Lower leg skin (tissue), 4 donors: ENCODE data around the gene BIRC2. TPM values are rescaled to one million over a fixed set of nuclear protein-coding genes. Genes with fewer than 3 reads are reported as not detected.

Experiments
- DNase-seq, 2 donors: peaks; one replicate each; pipeline ENCODE4 v3.0.0-alpha.2; 2019; ENCODE audit warnings: low spot score in 2 of 2
- H3K4me3 ChIP-seq: fragments of 200-600 bp; sonication (generic); 2 replicates; pipeline ENCODE4 v1.5.1; 2017; ENCODE audit warnings: mild to moderate bottlenecking, low read depth; ENCODE audit not compliant: poor library complexity, severe bottlenecking
- POLR2A ChIP-seq, 2 donors: fragments of 450-650 bp; IDR thresholded peaks; one replicate each; pipeline ENCODE4 v1.6.1; 2016 to 2017; ENCODE audit warnings: antibody characterized with exemption in 2 of 2, mild to moderate bottlenecking in 1 of 2, moderate library complexity in 1 of 2
- WGBS, 2 donors: methylation state at CpG; one replicate each; pipeline ENCODE4 v1.1.5; 2018; 5-methylcytosine and 5-hydroxymethylcytosine counted together
- intact Hi-C: fragments of 100-400 bp; cut with DNase I; formaldehyde crosslinking; loops from one replicate; pipeline ENCODE4 v1.15.0; 2023; ENCODE audit warnings: low total_unique reads
- total RNA-seq, 4 donors: library from RNA; depleted of rRNA; stranded (reverse); fragments of >200 nt; gene quantifications; one replicate each; pipeline ENCODE4 v1.1.0, GENCODE V29; 2016
- TF ChIP-seq, protein P1 (sequence below), 3 donors: fragments of 450-650 bp; IDR thresholded peaks; one replicate each; pipeline ENCODE4 v1.5.1; 2016; ENCODE audit warnings: antibody characterized with exemption in 3 of 3, mild to moderate bottlenecking in 3 of 3, moderate library complexity in 2 of 3

The BIRC2 gene
- total RNA-seq, 4 donors from 2014 or later, result 39.3 to 49.3 (median 42.5) TPM

GRCh38 chr11:102401905-102402304 lies 54.9 kb downstream of the BIRC2 start:
- no peak for DNase-seq
- intact Hi-C loops, result no loop called here
- no peak for TF ChIP-seq POLR2A (IDR thresholded peaks at IDR 0.05)
- TF ChIP-seq, protein P1, sequence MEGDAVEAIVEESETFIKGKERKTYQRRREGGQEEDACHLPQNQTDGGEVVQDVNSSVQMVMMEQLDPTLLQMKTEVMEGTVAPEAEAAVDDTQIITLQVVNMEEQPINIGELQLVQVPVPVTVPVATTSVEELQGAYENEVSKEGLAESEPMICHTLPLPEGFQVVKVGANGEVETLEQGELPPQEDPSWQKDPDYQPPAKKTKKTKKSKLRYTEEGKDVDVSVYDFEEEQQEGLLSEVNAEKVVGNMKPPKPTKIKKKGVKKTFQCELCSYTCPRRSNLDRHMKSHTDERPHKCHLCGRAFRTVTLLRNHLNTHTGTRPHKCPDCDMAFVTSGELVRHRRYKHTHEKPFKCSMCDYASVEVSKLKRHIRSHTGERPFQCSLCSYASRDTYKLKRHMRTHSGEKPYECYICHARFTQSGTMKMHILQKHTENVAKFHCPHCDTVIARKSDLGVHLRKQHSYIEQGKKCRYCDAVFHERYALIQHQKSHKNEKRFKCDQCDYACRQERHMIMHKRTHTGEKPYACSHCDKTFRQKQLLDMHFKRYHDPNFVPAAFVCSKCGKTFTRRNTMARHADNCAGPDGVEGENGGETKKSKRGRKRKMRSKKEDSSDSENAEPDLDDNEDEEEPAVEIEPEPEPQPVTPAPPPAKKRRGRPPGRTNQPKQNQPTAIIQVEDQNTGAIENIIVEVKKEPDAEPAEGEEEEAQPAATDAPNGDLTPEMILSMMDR (IDR thresholded peaks at IDR 0.05), result no peak
- no peak overlapping the region for H3K4me3 ChIP-seq
- 95 to 100% methylated on average over 3 of the region's 3 CpGs for WGBS, 2 donors

- H3K4me3 ChIP-seq, result no peak overlapping the region
- intact Hi-C loops, result no loop called here
- no peak for TF ChIP-seq POLR2A (IDR thresholded peaks at IDR 0.05)
- TF ChIP-seq, protein P1 (IDR thresholded peaks at IDR 0.05), result no peak
- no peak for DNase-seq
Observed at GRCh38 chr11:102402548-102402947, 55.5 kb downstream of the BIRC2 start.

DNA sequence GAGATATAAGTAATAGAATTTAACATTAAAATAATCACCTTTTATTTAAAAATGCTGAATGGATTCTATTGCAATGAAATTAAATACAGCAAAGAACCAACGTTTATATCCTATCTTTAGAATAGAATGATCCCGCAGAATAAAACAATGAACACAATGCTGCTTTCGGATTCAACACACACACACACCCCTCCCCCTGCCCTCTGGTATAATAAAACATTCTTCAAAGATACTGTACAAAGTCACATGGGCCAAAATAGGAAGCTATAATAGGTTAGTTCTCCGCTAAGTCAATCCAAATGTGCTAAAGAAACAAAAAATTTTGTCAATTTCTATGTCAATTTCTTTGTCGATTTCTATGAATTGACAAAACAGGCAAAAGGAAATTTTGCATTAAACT lies 58.5 kb downstream of the BIRC2 start:
- no peak for TF ChIP-seq POLR2A (IDR thresholded peaks at IDR 0.05)
- TF ChIP-seq, protein P1 (IDR thresholded peaks at IDR 0.05), result no peak
- no peak for DNase-seq
- intact Hi-C loops, result no loop called here
- no peak overlapping the region for H3K4me3 ChIP-seq
- WGBS, 2 donors, result 90% methylated on average over 5 of the region's 5 CpGs

- no peak for DNase-seq
- 100% methylated on average over 2 of the region's 2 CpGs for WGBS, 2 donors
- no peak for TF ChIP-seq POLR2A (IDR thresholded peaks at IDR 0.05)
- TF ChIP-seq, protein P1 (IDR thresholded peaks at IDR 0.05), result no peak
- intact Hi-C loops, result no loop called here
- H3K4me3 ChIP-seq, result no peak overlapping the region
Observed at GRCh38 chr11:102406099-102406498, 59.1 kb downstream of the BIRC2 start.

GRCh38 chr11:102407901-102408300 lies 60.9 kb downstream of the BIRC2 start:
- WGBS, 2 donors, result 36 to 40% methylated on average over 3 of the region's 3 CpGs
- TF ChIP-seq, protein P1 (IDR thresholded peaks at IDR 0.05), result no peak
- TF ChIP-seq POLR2A (IDR thresholded peaks at IDR 0.05), result no peak
- H3K4me3 ChIP-seq, result no peak overlapping the region
- DNase-seq, result no peak
- intact Hi-C loops, result no loop called here

DNA sequence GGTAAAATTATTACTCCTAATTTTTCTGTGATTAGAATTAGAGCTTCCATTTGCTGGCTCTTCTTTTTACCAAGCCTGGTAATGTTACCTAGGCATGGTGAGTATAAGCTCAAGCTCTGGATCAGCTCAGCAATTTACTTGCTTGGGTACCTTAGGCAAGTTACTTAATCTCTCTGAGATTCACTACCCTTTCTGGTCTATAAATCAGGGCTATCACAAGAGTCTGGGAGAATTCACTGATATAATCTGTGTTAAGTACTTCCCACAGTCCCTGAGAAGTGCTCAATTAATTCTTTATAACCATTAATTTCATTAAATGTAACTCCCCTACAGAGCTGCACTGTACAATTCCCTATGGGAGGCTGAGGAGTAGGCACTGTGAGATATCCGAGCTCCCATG lies 61.3 kb downstream of the BIRC2 start:
- DNase-seq, result no peak
- intact Hi-C loops, result no loop called here
- 85 to 94% methylated on average over 1 of the region's 1 CpG for WGBS, 2 donors
- H3K4me3 ChIP-seq, result no peak overlapping the region
- TF ChIP-seq POLR2A (IDR thresholded peaks at IDR 0.05), result no peak
- TF ChIP-seq, protein P1 (IDR thresholded peaks at IDR 0.05), result no peak
